Glutamatergic neuron (in vitro differentiated cells): ENCODE data around the gene COL4A1. TPM values are rescaled to one million over a fixed set of nuclear protein-coding genes. Genes with fewer than 3 reads are reported as not detected.

Experiments used
- DNase-seq: peaks from one replicate; pipeline ENCODE4 v3.0.0; 2022
- H3K27ac Mint-ChIP-seq: one replicate; pipeline ENCODE4 v1.8.0; 2020; ENCODE audit warnings: mild to moderate bottlenecking, mixed read lengths, inconsistent platforms; ENCODE audit not compliant: unreplicated experiment
- H3K27me3 Mint-ChIP-seq: one replicate; pipeline ENCODE4 v1.8.0; 2020; ENCODE audit warnings: mild to moderate bottlenecking, moderate library complexity, mixed read lengths, inconsistent platforms; ENCODE audit not compliant: unreplicated experiment
- H3K36me3 Mint-ChIP-seq: one replicate; pipeline ENCODE4 v1.8.0; 2020; ENCODE audit warnings: mild to moderate bottlenecking, mixed read lengths, inconsistent platforms; ENCODE audit not compliant: unreplicated experiment
- H3K4me1 Mint-ChIP-seq: one replicate; pipeline ENCODE4 v1.8.0; 2020; ENCODE audit warnings: mild to moderate bottlenecking, low read depth, mixed read lengths, inconsistent platforms; ENCODE audit not compliant: unreplicated experiment
- H3K4me3 Mint-ChIP-seq: one replicate; pipeline ENCODE4 v1.8.0; 2020; ENCODE audit warnings: mild to moderate bottlenecking, mixed read lengths, inconsistent platforms; ENCODE audit not compliant: unreplicated experiment
- H3K9me3 Mint-ChIP-seq: one replicate; pipeline ENCODE4 v1.8.0; 2020; ENCODE audit warnings: mild to moderate bottlenecking, moderate library complexity, mixed read lengths, inconsistent platforms; ENCODE audit not compliant: unreplicated experiment
- total RNA-seq: library from RNA; stranded (reverse); fragmentation: NEBNext Ultra II Directional; extraction: Animal tissue kit (Norgen Biotek cat#: 25700); gene quantifications from one replicate; pipeline ENCODE4 v1.2.1, GENCODE V29; 2021; ENCODE audit not compliant: unreplicated experiment
- TF ChIP-seq, protein P1 (sequence below): fragments of 200-600 bp; sonication (generic); IDR thresholded peaks from one replicate; pipeline ENCODE4 v1.5.0; 2021; ENCODE audit not compliant: partially characterized antibody, unreplicated experiment

COL4A1 gene
- total RNA-seq, 1 donor from 2014 or later: 14.6 TPM

DNA sequence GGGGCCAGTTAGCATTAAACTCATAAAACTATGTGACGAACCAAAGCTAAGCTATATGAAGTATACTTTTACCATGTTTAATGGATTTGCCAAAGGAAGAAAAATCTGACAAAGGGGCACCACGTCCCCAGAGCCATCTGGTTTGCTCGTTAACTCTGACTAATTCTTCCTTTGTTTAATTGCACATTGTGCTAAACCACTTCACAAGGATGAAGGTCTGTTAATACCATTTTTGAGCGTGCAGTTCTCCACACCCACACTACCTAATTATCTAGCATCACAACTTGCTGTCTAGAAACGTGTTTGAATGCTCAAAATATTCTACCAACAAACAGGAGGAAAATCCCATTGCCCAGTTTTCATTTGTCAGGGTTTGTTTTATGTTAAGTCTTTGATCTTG, 74.8 kb downstream of the COL4A1 start:
- peaks cover 5% of the 10 kb centered on the region for H3K36me3 Mint-ChIP-seq

DNA sequence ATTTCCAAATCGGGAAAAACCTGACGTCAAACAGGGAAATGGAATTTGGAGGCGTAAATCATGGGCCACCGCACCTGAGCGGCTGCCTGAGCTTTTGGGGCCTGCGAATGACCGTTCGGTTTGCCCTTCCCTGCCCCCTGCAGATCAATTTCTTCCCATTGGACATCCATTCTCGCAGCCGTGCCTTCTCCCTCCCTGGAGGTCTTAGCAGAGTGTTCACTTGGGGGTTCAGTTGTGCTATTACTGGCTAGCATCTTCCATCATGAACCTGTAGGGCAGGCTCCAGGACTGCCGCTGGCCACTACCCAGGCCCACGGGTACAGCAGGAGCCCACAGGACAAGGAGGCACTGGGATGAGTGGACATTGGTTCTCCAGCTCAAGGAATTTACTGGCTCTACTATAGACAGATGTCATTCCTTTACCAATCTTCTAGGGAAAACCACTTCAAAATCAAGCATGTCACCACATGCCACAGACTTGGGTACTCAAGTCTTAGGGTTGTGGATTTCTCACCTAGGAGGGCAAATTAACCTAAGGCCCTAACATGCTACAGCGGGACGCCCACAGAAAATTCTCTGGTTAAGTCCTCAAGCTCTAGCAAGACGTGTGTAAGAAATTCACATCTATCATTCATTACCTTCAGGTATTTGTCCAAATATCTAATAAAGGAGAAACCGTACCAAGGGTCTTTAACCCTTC, 75.5 kb downstream of the COL4A1 start:
- no peak overlapping the region for H3K4me3 Mint-ChIP-seq
- peaks cover 12% of the 10 kb centered on the region for H3K4me1 Mint-ChIP-seq
- H3K27me3 Mint-ChIP-seq: peaks cover 2% of the 10 kb centered on the region
- TF ChIP-seq, protein P1, sequence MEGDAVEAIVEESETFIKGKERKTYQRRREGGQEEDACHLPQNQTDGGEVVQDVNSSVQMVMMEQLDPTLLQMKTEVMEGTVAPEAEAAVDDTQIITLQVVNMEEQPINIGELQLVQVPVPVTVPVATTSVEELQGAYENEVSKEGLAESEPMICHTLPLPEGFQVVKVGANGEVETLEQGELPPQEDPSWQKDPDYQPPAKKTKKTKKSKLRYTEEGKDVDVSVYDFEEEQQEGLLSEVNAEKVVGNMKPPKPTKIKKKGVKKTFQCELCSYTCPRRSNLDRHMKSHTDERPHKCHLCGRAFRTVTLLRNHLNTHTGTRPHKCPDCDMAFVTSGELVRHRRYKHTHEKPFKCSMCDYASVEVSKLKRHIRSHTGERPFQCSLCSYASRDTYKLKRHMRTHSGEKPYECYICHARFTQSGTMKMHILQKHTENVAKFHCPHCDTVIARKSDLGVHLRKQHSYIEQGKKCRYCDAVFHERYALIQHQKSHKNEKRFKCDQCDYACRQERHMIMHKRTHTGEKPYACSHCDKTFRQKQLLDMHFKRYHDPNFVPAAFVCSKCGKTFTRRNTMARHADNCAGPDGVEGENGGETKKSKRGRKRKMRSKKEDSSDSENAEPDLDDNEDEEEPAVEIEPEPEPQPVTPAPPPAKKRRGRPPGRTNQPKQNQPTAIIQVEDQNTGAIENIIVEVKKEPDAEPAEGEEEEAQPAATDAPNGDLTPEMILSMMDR: no peak
- no peak for DNase-seq
- H3K36me3 Mint-ChIP-seq: peaks cover 5% of the 10 kb centered on the region
- peaks cover 2% of the 10 kb centered on the region for H3K9me3 Mint-ChIP-seq
- no peak overlapping the region for H3K27ac Mint-ChIP-seq

More for the DNA sequence above, 74.8 kb downstream of the COL4A1 start:
- Mint-ChIP-seq H3K4me3 (no peak overlapping the region), H3K27ac (no peak overlapping the region), H3K9me3 (peaks cover 2% of the 10 kb centered on the region), H3K27me3 (peaks cover 2% of the 10 kb centered on the region), H3K4me1 (peaks cover 12% of the 10 kb centered on the region)
- no peak for DNase-seq
- TF ChIP-seq, protein P1: no peak

- H3K4me3 Mint-ChIP-seq: no peak overlapping the region
- DNase-seq: no peak
- H3K4me1 Mint-ChIP-seq: peaks cover 12% of the 10 kb centered on the region
- peaks cover 2% of the 10 kb centered on the region for H3K27me3 Mint-ChIP-seq
- H3K36me3 Mint-ChIP-seq: peaks cover 5% of the 10 kb centered on the region
- no peak overlapping the region for H3K27ac Mint-ChIP-seq
- TF ChIP-seq, protein P1: no peak
- H3K9me3 Mint-ChIP-seq: peaks cover 2% of the 10 kb centered on the region
Measured at GRCh38 chr13:110230661-110231347, 76.2 kb downstream of the COL4A1 start.

DNA sequence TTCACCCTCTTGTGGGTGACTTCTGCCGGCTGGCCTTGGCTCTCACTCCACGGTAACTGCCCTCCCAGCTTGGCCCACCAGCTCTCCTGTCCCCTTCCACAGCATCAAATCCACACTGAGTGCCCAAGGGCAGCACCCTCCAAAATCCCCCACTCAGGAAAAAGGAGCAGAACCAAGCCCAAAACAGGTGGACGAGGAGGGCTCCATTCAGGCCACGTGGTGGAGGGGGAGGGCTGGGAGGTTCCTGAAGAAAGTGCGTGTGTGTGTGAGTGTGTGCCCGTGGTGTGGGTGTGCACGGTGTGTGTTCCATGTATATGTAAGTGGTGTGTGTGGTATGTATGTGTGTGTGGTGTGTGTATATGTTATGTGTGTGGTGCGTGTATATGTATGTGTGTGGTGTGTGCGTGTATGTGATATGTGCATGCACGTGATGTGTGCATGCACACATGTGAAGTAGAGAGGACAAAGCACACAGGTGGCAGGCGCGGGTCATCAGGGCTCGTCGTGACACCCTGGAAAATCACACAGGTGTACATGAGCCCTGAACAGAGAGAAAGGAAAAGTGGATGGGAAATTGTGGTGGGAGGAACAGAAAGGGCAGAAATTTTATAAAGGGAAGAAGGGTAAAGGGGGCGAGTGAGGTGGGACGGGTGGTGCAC, 76.9 kb downstream of the COL4A1 start:
- no peak overlapping the region for H3K27ac Mint-ChIP-seq
- no peak for DNase-seq
- H3K4me1 Mint-ChIP-seq: peaks cover 12% of the 10 kb centered on the region
- TF ChIP-seq, protein P1: no peak
- peaks cover 2% of the 10 kb centered on the region for H3K27me3 Mint-ChIP-seq
- H3K9me3 Mint-ChIP-seq: peaks cover 2% of the 10 kb centered on the region
- no peak overlapping the region for H3K4me3 Mint-ChIP-seq
- peaks cover 5% of the 10 kb centered on the region for H3K36me3 Mint-ChIP-seq
